ENCODE results near the gene EXOSC10. TPM values are rescaled to one million over a fixed set of nuclear protein-coding genes. Genes with fewer than 3 reads are reported as not detected.

The EXOSC10 gene
- total and polyA plus RNA-seq, 2 of the 13 experiments (the other 11 are each of a cell fraction or from before 2014, with no cell fraction given), result 48.4 to 67.6 TPM

GRCh38 chr1:11046625-11047365 lies 52.9 kb downstream of the EXOSC10 start, which contains the start of gene MASP2 (continued):
- TF ChIP-seq ZBED4 (CRISPR knock-in tag; IDR thresholded peaks at IDR 0.05; ENCODE audit: borderline replicate concordance) (no peak), ZNF558 (CRISPR knock-in tag; IDR thresholded peaks at IDR 0.05; ENCODE audit: borderline replicate concordance) (0 out of 2 replicates have a peak, but pooled peaks have one; percentile 66), SIX4 (CRISPR knock-in tag; IDR thresholded peaks at IDR 0.05) (no peak), ZFP91 (CRISPR knock-in tag; IDR thresholded peaks at IDR 0.05; ENCODE audit: borderline replicate concordance) (peak; percentile 72), SYNCRIP (IDR thresholded peaks at IDR 0.05; ENCODE audit: insufficient read depth, low read depth, low read length) (no peak), ZNF432 (CRISPR knock-in tag; IDR thresholded peaks at IDR 0.05; ENCODE audit: borderline replicate concordance) (no peak), ZMAT5 (CRISPR knock-in tag; IDR thresholded peaks at IDR 0.05; ENCODE audit: borderline replicate concordance, low read depth) (no peak), BRF2 (CRISPR knock-in tag; IDR thresholded peaks at IDR 0.05) (no peak), PBX2 (CRISPR knock-in tag; IDR thresholded peaks at IDR 0.05) (no peak), DMTF1 (CRISPR knock-in tag; IDR thresholded peaks at IDR 0.05) (no peak), ZNF501 (CRISPR knock-in tag; IDR thresholded peaks at IDR 0.05) (peak; percentile 64; the same call in 1 of the 2 replicates)

Measured in HepG2 (cell line).